LHCN-M2 (cell line): ENCODE data around the gene DHTKD1. TPM values are rescaled to one million over a fixed set of nuclear protein-coding genes. Genes with fewer than 3 reads are reported as not detected.
"Not testable (repeated sequence)": the region's sequence is repeated elsewhere in the genome, so short reads cannot be mapped to it uniquely, and the experiment has no call there.

Source experiments
- DNase-seq: peaks from one replicate; pipeline ENCODE4 v3.0.0-alpha.2; 2012; ENCODE audit warnings: low read depth
- total RNA-seq: library from RNA; depleted of rRNA; stranded (reverse); fragments of >200 nt; gene quantifications from 2 replicates; pipeline ENCODE4 v1.2.3, GENCODE V29; 2014; rRNA removed

DHTKD1 gene
- total RNA-seq, 1 experiment from 2014 or later: 10.1 TPM

- DNase-seq: no peak
These were observed 81.4 kb downstream of the DHTKD1 start for GRCh38 chr10:12150163-12150562.

- no peak for DNase-seq
These were observed 85.8 kb downstream of the DHTKD1 start for GRCh38 chr10:12154516-12154915.

GRCh38 chr10:12156367-12157123 lies 87.8 kb downstream of the DHTKD1 start:
- no peak for DNase-seq

GRCh38 chr10:12158111-12158510 lies 89.4 kb downstream of the DHTKD1 start:
- no peak for DNase-seq

GRCh38 chr10:12160664-12161063 lies 91.9 kb downstream of the DHTKD1 start:
- DNase-seq: no peak

- DNase-seq: no peak
These were observed 94.2 kb downstream of the DHTKD1 start for GRCh38 chr10:12162927-12163326.

GRCh38 chr10:12164085-12164484 lies 95.3 kb downstream of the DHTKD1 start:
- no peak for DNase-seq

- no peak for DNase-seq
These were observed 96.3 kb downstream of the DHTKD1 start for GRCh38 chr10:12165036-12165435.

GRCh38 chr10:12165999-12166775 lies 97.4 kb downstream of the DHTKD1 start:
- no peak for DNase-seq

- not testable (repeated sequence) for DNase-seq
These were observed 102.8 kb downstream of the DHTKD1 start for GRCh38 chr10:12171512-12171911.

Other genes with a start within 250 kb of the DHTKD1 start
- 6.9 and 7.4 TPM in 2 replicates for gene PROSER2, start 245.6 kb upstream of the DHTKD1 start, total RNA-seq
- gene UPF2, start 26.1 kb upstream of the DHTKD1 start, total RNA-seq: 13.1 and 15.8 TPM in 2 replicates
- gene SEC61A2, start 60.7 kb downstream of the DHTKD1 start, total RNA-seq: 10.1 and 15.8 TPM in 2 replicates
- 82.7 and 87.1 TPM in 2 replicates for gene NUDT5, start 126.9 kb downstream of the DHTKD1 start, total RNA-seq
- 102 and 106 TPM in 2 replicates for gene CDC123, start 127.2 kb downstream of the DHTKD1 start, total RNA-seq